Neuronal stem cell (in vitro differentiated cells): ENCODE measurements around the gene SIGLEC10.

Experiments used
- DNase-seq: peaks from one replicate; pipeline ENCODE4 v3.0.0-alpha.2; 2013; ENCODE audit warnings: low spot score
- H2AFZ ChIP-seq: one replicate; pipeline ENCODE4 v1.6.1; 2013; ENCODE audit warnings: mild to moderate bottlenecking, low read length, inconsistent platforms
- H2AK5ac ChIP-seq: 2 replicates; pipeline ENCODE4 v1.6.1; 2013; ENCODE audit warnings: low read depth, mild to moderate bottlenecking, inconsistent platforms, low read length, moderate library complexity, mixed read lengths
- H2BK120ac ChIP-seq: 2 replicates; pipeline ENCODE4 v1.6.1; 2013; ENCODE audit warnings: low read depth, mild to moderate bottlenecking, inconsistent platforms, low read length, moderate library complexity, mixed read lengths
- H2BK12ac ChIP-seq: one replicate; pipeline ENCODE4 v1.6.1; 2013; ENCODE audit warnings: low read length, inconsistent platforms
- H2BK15ac ChIP-seq: 2 replicates; pipeline ENCODE4 v1.6.1; 2013; ENCODE audit warnings: mild to moderate bottlenecking, low read length, inconsistent platforms, mixed read lengths
- H2BK5ac ChIP-seq: one replicate; pipeline ENCODE4 v1.6.1; 2013; ENCODE audit warnings: inconsistent platforms, mild to moderate bottlenecking, low read length, moderate library complexity
- H3K14ac ChIP-seq: one replicate; pipeline ENCODE4 v1.6.1; 2013; ENCODE audit warnings: low read length, inconsistent platforms
- H3K18ac ChIP-seq: 2 replicates; pipeline ENCODE4 v1.6.1; 2013; ENCODE audit warnings: low read length, inconsistent platforms
- H3K23ac ChIP-seq: 2 replicates; pipeline ENCODE4 v1.6.1; 2013; ENCODE audit warnings: low read depth, mild to moderate bottlenecking, mixed read lengths, low read length, inconsistent platforms; ENCODE audit not compliant: poor library complexity
- H3K27ac ChIP-seq: replicated peaks from 3 replicates; pipeline ENCODE4 v1.5.1; 2013; ENCODE audit warnings: low read length, inconsistent platforms
- H3K27me3 ChIP-seq, 3 experiments: 2 replicates each; pipeline ENCODE4 v1.6.1; 2013; ENCODE audit warnings: low read length in 3 of 3, mild to moderate bottlenecking in 2 of 3, inconsistent platforms in 1 of 3, low read depth in 1 of 3, mixed read lengths in 1 of 3, moderate library complexity in 1 of 3; ENCODE audit not compliant: control insufficient read depth in 3 of 3, insufficient read depth in 3 of 3
- H3K36me3 ChIP-seq, 2 donors: replicated peaks in 1 of 2; 2 replicates each; pipeline ENCODE4 v1.6.1; 2013; ENCODE audit warnings: low read length in 2 of 2; ENCODE audit not compliant: control insufficient read depth in 2 of 2, insufficient read depth in 2 of 2
- H3K4ac ChIP-seq: 2 replicates; pipeline ENCODE4 v1.6.1; 2013; ENCODE audit warnings: inconsistent platforms, mild to moderate bottlenecking, low read length, moderate library complexity
- H3K4me1 ChIP-seq, 2 donors: 1 replicate in 1 of 2; 2 replicates in 1 of 2; pipeline ENCODE4 v1.6.1; 2013; ENCODE audit warnings: low read length in 2 of 2, low read depth in 1 of 2; ENCODE audit not compliant: control insufficient read depth in 2 of 2, insufficient read depth in 1 of 2
- H3K4me2 ChIP-seq: one replicate; pipeline ENCODE4 v1.6.1; 2013; ENCODE audit warnings: mild to moderate bottlenecking, low read length, inconsistent platforms; ENCODE audit not compliant: insufficient read depth, poor library complexity, severe bottlenecking
- H3K4me3 ChIP-seq, 2 donors: 2 replicates each; pipeline ENCODE4 v1.5.1; 2013; ENCODE audit warnings: low read length in 2 of 2, mild to moderate bottlenecking in 2 of 2, inconsistent platforms in 1 of 2, moderate library complexity in 1 of 2
- H3K79me1 ChIP-seq: one replicate; pipeline ENCODE4 v1.6.1; 2013; ENCODE audit warnings: low read depth, mild to moderate bottlenecking, inconsistent platforms, low read length, moderate library complexity
- H3K9ac ChIP-seq: one replicate; pipeline ENCODE4 v1.6.1; 2013; ENCODE audit warnings: mild to moderate bottlenecking, low read depth, low read length, inconsistent platforms; ENCODE audit not compliant: poor library complexity
- H3K9me3 ChIP-seq, 2 donors: replicated peaks in 1 of 2; 2 replicates each; pipeline versions ENCODE3 to v1.6.1; 2013; ENCODE audit warnings: low read length in 2 of 2, mild to moderate bottlenecking in 2 of 2, inconsistent platforms in 1 of 2, low read depth in 1 of 2, mixed read lengths in 1 of 2, moderate library complexity in 1 of 2; ENCODE audit not compliant: control insufficient read depth in 2 of 2, insufficient read depth in 1 of 2
- H4K8ac ChIP-seq: one replicate; pipeline ENCODE4 v1.6.1; 2013; ENCODE audit warnings: low read depth, mild to moderate bottlenecking, inconsistent platforms, low read length, moderate library complexity
- H4K91ac ChIP-seq: one replicate; pipeline ENCODE4 v1.6.1; 2013; ENCODE audit warnings: low read length, low read depth, mild to moderate bottlenecking, inconsistent platforms; ENCODE audit not compliant: poor library complexity
- WGBS, 2 donors: extraction: QIAGEN DNeasy Blood & Tissue Kit; methylation state at CpG; one replicate each; pipeline ENCODE4 v1.1.7; 2013; ENCODE audit warnings: missing lambda C conversion rate in 2 of 2, mixed read lengths in 1 of 2; ENCODE audit not compliant: insufficient read length in 2 of 2, insufficient replicate concordance in 1 of 2; ENCODE audit errors: extremely low coverage in 2 of 2; 5-methylcytosine and 5-hydroxymethylcytosine counted together

Gene SIGLEC10

GRCh38 chr19:51456541-51457290, 39.3 kb upstream of the SIGLEC10 start:
- no peaks in the 10 kb centered on the region for H3K36me3 ChIP-seq
- peaks cover 0 to 23% (median 0%) of the 10 kb centered on the region in 3 experiments for H3K27me3 ChIP-seq
- H3K14ac ChIP-seq, result no peak overlapping the region
- no peak overlapping the region for H3K27ac ChIP-seq
- no peak overlapping the region for H2AK5ac ChIP-seq
- H2BK5ac ChIP-seq, result peak overlapping the region; percentile 5
- no peak overlapping the region for H3K4me3 ChIP-seq
- H2BK12ac ChIP-seq, result no peak overlapping the region
- no peak overlapping the region for H3K23ac ChIP-seq
- H4K8ac ChIP-seq, result no peak overlapping the region
- no CpG with 5 or more reads among the region's 11 CpGs for WGBS, 2 donors
- H3K18ac ChIP-seq, result no peak overlapping the region
- no peak overlapping the region for H2AFZ ChIP-seq
- H3K79me1 ChIP-seq, result no peaks in the 10 kb centered on the region
- H3K9me3 ChIP-seq, result peaks cover 0 to 3% of the 10 kb centered on the region in 2 donors
- no peak overlapping the region for H2BK120ac ChIP-seq
- H3K4me2 ChIP-seq, result no peak overlapping the region
- no peak overlapping the region for H3K9ac ChIP-seq
- no peak overlapping the region for H3K4ac ChIP-seq
- H4K91ac ChIP-seq, result no peak overlapping the region
- no peak for DNase-seq
- H3K4me1 ChIP-seq, result no peaks in the 10 kb centered on the region
- no peak overlapping the region for H2BK15ac ChIP-seq

- Histone ChIP-seq H3K79me1 (no peaks in the 10 kb centered on the region), H3K4me3 (no peak overlapping the region), H2BK120ac (no peak overlapping the region), H3K4me2 (no peak overlapping the region), H4K8ac (no peak overlapping the region), H3K27ac (no peak overlapping the region), H2AK5ac (no peak overlapping the region), H3K4me1 (no peaks in the 10 kb centered on the region), H2BK15ac (no peak overlapping the region), H3K36me3 (no peaks in the 10 kb centered on the region), H3K14ac (no peak overlapping the region), H3K18ac (no peak overlapping the region), H3K4ac (no peak overlapping the region), H2AFZ (no peak overlapping the region), H3K9me3 (peaks cover 0 to 7% of the 10 kb centered on the region in 2 donors), H2BK5ac (no peak overlapping the region), H3K23ac (no peak overlapping the region), H3K9ac (no peak overlapping the region), H4K91ac (no peak overlapping the region), H3K27me3 (peaks cover 0 to 8% (median 0%) of the 10 kb centered on the region in 3 experiments), H2BK12ac (no peak overlapping the region)
- WGBS, 2 donors, result no CpG with 5 or more reads among the region's 5 CpGs
- DNase-seq, result no peak
These were observed 33.4 kb upstream of the SIGLEC10 start for GRCh38 chr19:51450730-51451307.

- no peak overlapping the region for H3K4me2 ChIP-seq
- no peak overlapping the region for H4K8ac ChIP-seq
- no peak overlapping the region for H3K27ac ChIP-seq
- H4K91ac ChIP-seq, result no peak overlapping the region
- H2BK12ac ChIP-seq, result no peak overlapping the region
- WGBS, 2 donors, result no CpG with 5 or more reads among the region's 13 CpGs
- H3K14ac ChIP-seq, result no peak overlapping the region
- H2BK15ac ChIP-seq, result no peak overlapping the region
- no peak overlapping the region for H3K4me3 ChIP-seq
- no peak overlapping the region for H3K18ac ChIP-seq
- H3K4ac ChIP-seq, result no peak overlapping the region
- H3K4me1 ChIP-seq, result no peaks in the 10 kb centered on the region
- H2BK120ac ChIP-seq, result no peak overlapping the region
- H2AK5ac ChIP-seq, result no peak overlapping the region
- H3K23ac ChIP-seq, result no peak overlapping the region
- no peaks in the 10 kb centered on the region for H3K79me1 ChIP-seq
- H3K9ac ChIP-seq, result no peak overlapping the region
- peaks cover 0 to 6% of the 10 kb centered on the region in 2 donors for H3K9me3 ChIP-seq
- no peaks in the 10 kb centered on the region for H3K36me3 ChIP-seq
- no peak overlapping the region for H2BK5ac ChIP-seq
- DNase-seq, result no peak
- H2AFZ ChIP-seq, result no peak overlapping the region
- peaks cover 0 to 2% (median 0%) of the 10 kb centered on the region in 3 experiments for H3K27me3 ChIP-seq
These were observed 31.1 kb upstream of the SIGLEC10 start for GRCh38 chr19:51448411-51449016.

- no peak overlapping the region for H3K4me3 ChIP-seq
- H3K4me2 ChIP-seq, result no peak overlapping the region
- no peak overlapping the region for H4K91ac ChIP-seq
- no peak overlapping the region for H3K9ac ChIP-seq
- no CpG with 5 or more reads among the region's 7 CpGs for WGBS, 2 donors
- no peak for DNase-seq
- no peak overlapping the region for H2BK120ac ChIP-seq
- H3K18ac ChIP-seq, result no peak overlapping the region
- no peak overlapping the region for H4K8ac ChIP-seq
- H3K4ac ChIP-seq, result no peak overlapping the region
- no peak overlapping the region for H2BK12ac ChIP-seq
- H3K14ac ChIP-seq, result no peak overlapping the region
- no peak overlapping the region for H2BK15ac ChIP-seq
- H3K4me1 ChIP-seq, result no peaks in the 10 kb centered on the region
- no peaks in the 10 kb centered on the region for H3K36me3 ChIP-seq
- H3K27ac ChIP-seq, result no peak overlapping the region
- H3K27me3 ChIP-seq, result peaks cover 0 to 2% (median 0%) of the 10 kb centered on the region in 3 experiments
- no peak overlapping the region for H2AK5ac ChIP-seq
- no peak overlapping the region for H3K23ac ChIP-seq
- H2BK5ac ChIP-seq, result no peak overlapping the region
- no peaks in the 10 kb centered on the region for H3K79me1 ChIP-seq
- H2AFZ ChIP-seq, result no peak overlapping the region
- peaks cover 0 to 6% of the 10 kb centered on the region in 2 donors for H3K9me3 ChIP-seq
These were observed 30.6 kb upstream of the SIGLEC10 start for GRCh38 chr19:51448011-51448410.
